GM19043 (cell line): Measurements from ENCODE around the gene HTD2.
"Not testable (repeated sequence)": the region's sequence is repeated elsewhere in the genome, so short reads cannot be mapped to it uniquely, and the experiment has no call there.

Source experiments
- ATAC-seq: cut with Tn5 transposase; IDR thresholded peaks from one replicate; pipeline ENCODE4 v1.9.1; 2021; ENCODE audit warnings: low read depth; ENCODE audit not compliant: unreplicated experiment

Gene HTD2

GRCh38 chr3:58305882-58306711 is at the start of gene HTD2, which contains the start of gene RPP14:
TSS of gene HTD2 (plus strand) at chr3:58306520. CDS start at chr3:58317614, 11,094 bp downstream.
TSS of gene RPP14 (plus strand) at chr3:58306245. CDS start at chr3:58310330, 4,085 bp downstream.
- ATAC-seq = peak; percentile 85

- no peak for ATAC-seq
Measured at GRCh38 chr3:58258392-58259055, 47.8 kb upstream of the HTD2 start.

- ATAC-seq = no peak
Measured at GRCh38 chr3:58260261-58260731, 46.0 kb upstream of the HTD2 start.

GRCh38 chr3:58260733-58261132 is 45.6 kb upstream of the HTD2 start:
- no peak for ATAC-seq

GRCh38 chr3:58261954-58262666 is 44.2 kb upstream of the HTD2 start:
- ATAC-seq = peak; percentile 84

GRCh38 chr3:58266577-58266976 is 39.7 kb upstream of the HTD2 start:
- no peak for ATAC-seq

GRCh38 chr3:58267543-58267942 is 38.8 kb upstream of the HTD2 start:
- ATAC-seq = not testable (repeated sequence)

GRCh38 chr3:58269356-58269755 is 37.0 kb upstream of the HTD2 start:
- no peak for ATAC-seq

GRCh38 chr3:58270485-58270884 is 35.8 kb upstream of the HTD2 start:
- no peak for ATAC-seq

- ATAC-seq = no peak
Measured at GRCh38 chr3:58271901-58272501, 34.3 kb upstream of the HTD2 start.

GRCh38 chr3:58272891-58273290 is 33.4 kb upstream of the HTD2 start:
- no peak for ATAC-seq

GRCh38 chr3:58273362-58273761 is 33.0 kb upstream of the HTD2 start:
- ATAC-seq = not testable (repeated sequence)

- ATAC-seq = no peak
Measured at GRCh38 chr3:58274027-58274614, 32.2 kb upstream of the HTD2 start.

- no peak for ATAC-seq
Measured at GRCh38 chr3:58281069-58281468, 25.3 kb upstream of the HTD2 start.

GRCh38 chr3:58285334-58285733 is 21.0 kb upstream of the HTD2 start:
- ATAC-seq = no peak

- no peak for ATAC-seq
Measured at GRCh38 chr3:58287354-58287753, 19.0 kb upstream of the HTD2 start.

- no peak for ATAC-seq
Measured at GRCh38 chr3:58288011-58288728, 18.1 kb upstream of the HTD2 start.

- ATAC-seq = not testable (repeated sequence)
Measured at GRCh38 chr3:58288964-58289613, 17.2 kb upstream of the HTD2 start.

- ATAC-seq = not testable (repeated sequence)
Measured at GRCh38 chr3:58290446-58290845, 15.9 kb upstream of the HTD2 start.
